Measurements from ENCODE around the gene CMC4.

GRCh38 chrX:155065035-155065734, 5.8 kb downstream of the CMC4 start:
- TF ChIP-seq, protein P1, sequence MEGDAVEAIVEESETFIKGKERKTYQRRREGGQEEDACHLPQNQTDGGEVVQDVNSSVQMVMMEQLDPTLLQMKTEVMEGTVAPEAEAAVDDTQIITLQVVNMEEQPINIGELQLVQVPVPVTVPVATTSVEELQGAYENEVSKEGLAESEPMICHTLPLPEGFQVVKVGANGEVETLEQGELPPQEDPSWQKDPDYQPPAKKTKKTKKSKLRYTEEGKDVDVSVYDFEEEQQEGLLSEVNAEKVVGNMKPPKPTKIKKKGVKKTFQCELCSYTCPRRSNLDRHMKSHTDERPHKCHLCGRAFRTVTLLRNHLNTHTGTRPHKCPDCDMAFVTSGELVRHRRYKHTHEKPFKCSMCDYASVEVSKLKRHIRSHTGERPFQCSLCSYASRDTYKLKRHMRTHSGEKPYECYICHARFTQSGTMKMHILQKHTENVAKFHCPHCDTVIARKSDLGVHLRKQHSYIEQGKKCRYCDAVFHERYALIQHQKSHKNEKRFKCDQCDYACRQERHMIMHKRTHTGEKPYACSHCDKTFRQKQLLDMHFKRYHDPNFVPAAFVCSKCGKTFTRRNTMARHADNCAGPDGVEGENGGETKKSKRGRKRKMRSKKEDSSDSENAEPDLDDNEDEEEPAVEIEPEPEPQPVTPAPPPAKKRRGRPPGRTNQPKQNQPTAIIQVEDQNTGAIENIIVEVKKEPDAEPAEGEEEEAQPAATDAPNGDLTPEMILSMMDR (IDR thresholded peaks at IDR 0.05; ENCODE audit: poor library complexity, severe bottlenecking) = no peak
- TF ChIP-seq POLR2AphosphoS5 (IDR thresholded peaks at IDR 0.05) (no peak), EZH2 (IDR thresholded peaks at IDR 0.05; ENCODE audit: borderline replicate concordance, insufficient read depth, low read length, poor library complexity, severe bottlenecking) (no peak), SMC3 (conservative IDR thresholded peaks at IDR 0.05; ENCODE audit: poor library complexity) (no peak), EP300 (conservative IDR thresholded peaks at IDR 0.05; ENCODE audit: poor library complexity, severe bottlenecking) (no peak), TAF1 (IDR thresholded peaks at IDR 0.05; ENCODE audit: low read depth) (no peak)
- TF ChIP-seq, protein P2, sequence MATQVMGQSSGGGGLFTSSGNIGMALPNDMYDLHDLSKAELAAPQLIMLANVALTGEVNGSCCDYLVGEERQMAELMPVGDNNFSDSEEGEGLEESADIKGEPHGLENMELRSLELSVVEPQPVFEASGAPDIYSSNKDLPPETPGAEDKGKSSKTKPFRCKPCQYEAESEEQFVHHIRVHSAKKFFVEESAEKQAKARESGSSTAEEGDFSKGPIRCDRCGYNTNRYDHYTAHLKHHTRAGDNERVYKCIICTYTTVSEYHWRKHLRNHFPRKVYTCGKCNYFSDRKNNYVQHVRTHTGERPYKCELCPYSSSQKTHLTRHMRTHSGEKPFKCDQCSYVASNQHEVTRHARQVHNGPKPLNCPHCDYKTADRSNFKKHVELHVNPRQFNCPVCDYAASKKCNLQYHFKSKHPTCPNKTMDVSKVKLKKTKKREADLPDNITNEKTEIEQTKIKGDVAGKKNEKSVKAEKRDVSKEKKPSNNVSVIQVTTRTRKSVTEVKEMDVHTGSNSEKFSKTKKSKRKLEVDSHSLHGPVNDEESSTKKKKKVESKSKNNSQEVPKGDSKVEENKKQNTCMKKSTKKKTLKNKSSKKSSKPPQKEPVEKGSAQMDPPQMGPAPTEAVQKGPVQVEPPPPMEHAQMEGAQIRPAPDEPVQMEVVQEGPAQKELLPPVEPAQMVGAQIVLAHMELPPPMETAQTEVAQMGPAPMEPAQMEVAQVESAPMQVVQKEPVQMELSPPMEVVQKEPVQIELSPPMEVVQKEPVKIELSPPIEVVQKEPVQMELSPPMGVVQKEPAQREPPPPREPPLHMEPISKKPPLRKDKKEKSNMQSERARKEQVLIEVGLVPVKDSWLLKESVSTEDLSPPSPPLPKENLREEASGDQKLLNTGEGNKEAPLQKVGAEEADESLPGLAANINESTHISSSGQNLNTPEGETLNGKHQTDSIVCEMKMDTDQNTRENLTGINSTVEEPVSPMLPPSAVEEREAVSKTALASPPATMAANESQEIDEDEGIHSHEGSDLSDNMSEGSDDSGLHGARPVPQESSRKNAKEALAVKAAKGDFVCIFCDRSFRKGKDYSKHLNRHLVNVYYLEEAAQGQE (IDR thresholded peaks at IDR 0.05; ENCODE audit: borderline replicate concordance) = no peak

All from neural cell (in vitro differentiated cells).